GM21390 (cell line): ENCODE data around the gene PNMA3.
"Not testable (repeated sequence)": the region's sequence is repeated elsewhere in the genome, so short reads cannot be mapped to it uniquely, and the experiment has no call there.

Source experiments
- ATAC-seq: cut with Tn5 transposase; IDR thresholded peaks from one replicate; pipeline ENCODE4 v1.9.1; 2021; ENCODE audit not compliant: unreplicated experiment

Gene PNMA3

GRCh38 chrX:153055871-153056749 is at the start of gene PNMA3:
TSS of gene PNMA3 (plus strand) at chrX:153056470. CDS start at chrX:153057056, 586 bp downstream.
- no peak for ATAC-seq

- not testable (repeated sequence) for ATAC-seq
Measured at GRCh38 chrX:153017174-153017573, 39.1 kb upstream of the PNMA3 start.

GRCh38 chrX:153019166-153019565 is 37.1 kb upstream of the PNMA3 start:
- ATAC-seq: no peak

GRCh38 chrX:153026501-153026900 is 29.8 kb upstream of the PNMA3 start:
- not testable (repeated sequence) for ATAC-seq

- ATAC-seq: not testable (repeated sequence)
Measured at GRCh38 chrX:153028487-153028886, 27.8 kb upstream of the PNMA3 start.

- no peak for ATAC-seq
Measured at GRCh38 chrX:153029162-153029561, 27.1 kb upstream of the PNMA3 start.

GRCh38 chrX:153029875-153030274 is 26.4 kb upstream of the PNMA3 start:
- ATAC-seq: no peak

GRCh38 chrX:153030801-153031200 is 25.5 kb upstream of the PNMA3 start:
- no peak for ATAC-seq

- ATAC-seq: peak; percentile 89
Measured at GRCh38 chrX:153032397-153033118, 23.7 kb upstream of the PNMA3 start.

GRCh38 chrX:153049093-153049492 is 7.2 kb upstream of the PNMA3 start:
- no peak for ATAC-seq

GRCh38 chrX:153052534-153052933 is 3.7 kb upstream of the PNMA3 start:
- no peak for ATAC-seq

- ATAC-seq: no peak
Measured at GRCh38 chrX:153057281-153057680, 1.0 kb downstream of the PNMA3 start.

GRCh38 chrX:153059191-153060094 is 3.2 kb downstream of the PNMA3 start:
- ATAC-seq: no peak

- no peak for ATAC-seq
Measured at GRCh38 chrX:153060095-153060445, 3.8 kb downstream of the PNMA3 start.

- no peak for ATAC-seq
Measured at GRCh38 chrX:153061732-153062131, 5.5 kb downstream of the PNMA3 start.

- ATAC-seq: no peak
Measured at GRCh38 chrX:153063315-153063714, 7.0 kb downstream of the PNMA3 start.

GRCh38 chrX:153064061-153064460 is 7.8 kb downstream of the PNMA3 start:
- ATAC-seq: no peak

- no peak for ATAC-seq
Measured at GRCh38 chrX:153065389-153065788, 9.1 kb downstream of the PNMA3 start.

GRCh38 chrX:153066402-153066801 is 10.1 kb downstream of the PNMA3 start:
- ATAC-seq: not testable (repeated sequence)

- ATAC-seq: not testable (repeated sequence)
Measured at GRCh38 chrX:153071909-153072583, 15.8 kb downstream of the PNMA3 start, which contains the start of gene PNMA6A. TSS of gene PNMA6A (plus strand) at chrX:153072454. CDS start at chrX:153073063, 609 bp downstream.
